ENCODE data around the gene FAM222A. TPM values are rescaled to one million over a fixed set of nuclear protein-coding genes. Genes with fewer than 3 reads are reported as not detected.
A peak's percentile ranks its signal among the peaks of the same experiment; 100 is the strongest.

FAM222A gene
- total RNA-seq, 1 donor from 2014 or later = 13.9 TPM

DNA sequence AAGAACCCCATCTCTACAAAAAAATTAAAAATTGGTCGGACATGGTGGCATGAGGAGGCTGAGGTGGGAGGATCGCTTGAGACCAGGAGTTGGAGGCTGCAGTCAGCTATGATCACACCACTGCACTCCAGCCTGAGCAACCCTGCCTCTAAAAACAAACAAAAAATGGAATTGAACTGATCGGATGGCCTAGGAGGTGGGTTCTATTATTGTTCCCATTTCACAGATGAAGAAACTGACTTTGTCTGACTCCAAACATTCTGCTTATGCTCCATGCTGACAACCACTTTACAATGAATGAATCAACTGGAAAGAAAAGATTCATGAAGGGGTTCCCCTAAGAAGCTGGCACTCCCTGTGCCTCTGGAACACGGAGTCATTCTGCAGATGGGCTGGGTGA lies 72.2 kb downstream of the FAM222A start:
- TF ChIP-seq, protein P1, sequence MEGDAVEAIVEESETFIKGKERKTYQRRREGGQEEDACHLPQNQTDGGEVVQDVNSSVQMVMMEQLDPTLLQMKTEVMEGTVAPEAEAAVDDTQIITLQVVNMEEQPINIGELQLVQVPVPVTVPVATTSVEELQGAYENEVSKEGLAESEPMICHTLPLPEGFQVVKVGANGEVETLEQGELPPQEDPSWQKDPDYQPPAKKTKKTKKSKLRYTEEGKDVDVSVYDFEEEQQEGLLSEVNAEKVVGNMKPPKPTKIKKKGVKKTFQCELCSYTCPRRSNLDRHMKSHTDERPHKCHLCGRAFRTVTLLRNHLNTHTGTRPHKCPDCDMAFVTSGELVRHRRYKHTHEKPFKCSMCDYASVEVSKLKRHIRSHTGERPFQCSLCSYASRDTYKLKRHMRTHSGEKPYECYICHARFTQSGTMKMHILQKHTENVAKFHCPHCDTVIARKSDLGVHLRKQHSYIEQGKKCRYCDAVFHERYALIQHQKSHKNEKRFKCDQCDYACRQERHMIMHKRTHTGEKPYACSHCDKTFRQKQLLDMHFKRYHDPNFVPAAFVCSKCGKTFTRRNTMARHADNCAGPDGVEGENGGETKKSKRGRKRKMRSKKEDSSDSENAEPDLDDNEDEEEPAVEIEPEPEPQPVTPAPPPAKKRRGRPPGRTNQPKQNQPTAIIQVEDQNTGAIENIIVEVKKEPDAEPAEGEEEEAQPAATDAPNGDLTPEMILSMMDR (conservative IDR thresholded peaks at IDR 0.05) = no peak
- H3K4me3 Mint-ChIP-seq = no peak overlapping the region
- H3K36me3 Mint-ChIP-seq (ENCODE audit: low read depth) = no peaks in the 10 kb centered on the region
- DNase-seq (ENCODE audit: low read depth, low spot score) = no peak
- H3K27ac Mint-ChIP-seq (ENCODE audit: unreplicated experiment) = no peak overlapping the region
- no peaks in the 10 kb centered on the region for H3K27me3 Mint-ChIP-seq (ENCODE audit: low read depth)
- H3K9me3 Mint-ChIP-seq = no peaks in the 10 kb centered on the region
- peaks cover 10% of the 10 kb centered on the region for H3K4me1 Mint-ChIP-seq

DNA sequence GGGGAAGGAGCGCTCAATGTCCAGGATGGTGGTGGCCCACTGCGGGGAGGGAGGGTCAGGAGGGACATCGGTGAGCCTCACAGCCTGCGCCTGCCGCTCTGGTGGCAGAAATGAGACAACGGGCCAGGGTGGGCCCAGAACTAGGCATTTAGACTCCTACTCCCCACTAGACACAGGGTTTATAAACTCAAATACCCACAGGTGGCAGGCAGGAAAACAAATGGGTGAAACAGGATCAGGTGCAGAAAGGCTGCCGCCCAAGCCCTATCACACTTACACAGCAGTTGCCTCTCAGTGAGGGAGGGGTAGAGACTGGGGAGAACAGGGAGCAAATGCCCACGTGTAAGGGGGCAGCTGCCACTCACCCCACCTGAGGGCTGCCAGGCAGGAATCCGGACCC lies 73.2 kb downstream of the FAM222A start:
- Mint-ChIP-seq H3K27me3 (ENCODE audit: low read depth) (no peaks in the 10 kb centered on the region), H3K9me3 (no peaks in the 10 kb centered on the region), H3K4me1 (peaks cover 10% of the 10 kb centered on the region)

DNA sequence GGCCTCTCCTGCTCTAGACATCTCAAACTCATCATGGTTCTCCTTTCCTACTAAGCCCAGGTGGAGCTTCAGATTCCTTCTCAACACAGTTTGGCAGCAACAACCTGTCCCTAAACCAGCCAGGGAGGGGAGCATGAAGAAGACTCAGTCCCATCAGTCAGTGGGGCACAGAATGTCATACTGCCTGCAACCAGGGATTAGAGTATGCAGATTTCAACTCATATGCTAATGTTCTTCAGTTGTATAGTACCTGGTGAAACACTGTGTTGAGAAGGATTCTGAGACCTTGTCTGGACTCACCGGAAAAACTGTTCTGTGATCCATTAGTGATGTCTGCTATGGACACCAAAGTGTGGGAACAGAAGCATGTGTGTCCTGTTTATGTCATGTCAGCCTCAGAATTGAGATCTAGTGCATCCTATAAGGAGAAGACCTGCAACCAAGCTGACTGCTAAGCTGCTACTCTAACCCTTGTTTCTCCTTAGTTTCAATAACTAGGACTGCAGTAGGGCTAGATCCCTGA lies 76.0 kb downstream of the FAM222A start:
- H3K4me1 Mint-ChIP-seq = peaks cover 4% of the 10 kb centered on the region
- no peaks in the 10 kb centered on the region for H3K27me3 Mint-ChIP-seq (ENCODE audit: low read depth)
- no peak overlapping the region for H3K27ac Mint-ChIP-seq (ENCODE audit: unreplicated experiment)
- H3K9me3 Mint-ChIP-seq = no peaks in the 10 kb centered on the region
- no peaks in the 10 kb centered on the region for H3K36me3 Mint-ChIP-seq (ENCODE audit: low read depth)
- no peak overlapping the region for H3K4me3 Mint-ChIP-seq
- DNase-seq (ENCODE audit: low read depth, low spot score) = no peak
- TF ChIP-seq, protein P1 (conservative IDR thresholded peaks at IDR 0.05) = no peak

More for the DNA sequence above, 73.2 kb downstream of the FAM222A start:
- no peak for DNase-seq (ENCODE audit: low read depth, low spot score)
- H3K27ac Mint-ChIP-seq (ENCODE audit: unreplicated experiment) = no peak overlapping the region
- TF ChIP-seq, protein P1 (conservative IDR thresholded peaks at IDR 0.05) = no peak
- H3K4me3 Mint-ChIP-seq = no peak overlapping the region
- no peaks in the 10 kb centered on the region for H3K36me3 Mint-ChIP-seq (ENCODE audit: low read depth)

DNA sequence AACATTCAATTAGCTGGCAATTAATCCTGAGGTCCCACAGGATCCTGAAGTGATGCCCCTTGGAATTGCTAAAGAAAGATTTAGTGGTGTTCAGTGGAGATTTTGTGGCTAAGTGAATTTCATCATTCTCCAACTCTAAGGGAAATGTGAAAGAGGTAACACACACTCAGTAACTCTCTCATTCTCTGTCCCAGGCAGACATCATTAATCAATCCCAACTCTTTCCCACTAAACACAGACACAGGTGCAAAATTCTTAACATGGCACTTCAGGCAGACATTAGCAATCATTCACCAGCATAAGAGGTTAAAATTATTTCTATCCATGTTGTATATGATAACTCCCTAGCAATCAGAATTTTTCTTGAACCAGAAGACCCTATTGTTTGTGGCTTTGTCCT lies 79.4 kb downstream of the FAM222A start:
- TF ChIP-seq, protein P1 (conservative IDR thresholded peaks at IDR 0.05) = no peak
- DNase-seq (ENCODE audit: low read depth, low spot score) = no peak
- Mint-ChIP-seq H3K36me3 (ENCODE audit: low read depth) (no peaks in the 10 kb centered on the region), H3K4me1 (peaks cover 4% of the 10 kb centered on the region), H3K27ac (ENCODE audit: unreplicated experiment) (no peak overlapping the region), H3K27me3 (ENCODE audit: low read depth) (no peaks in the 10 kb centered on the region), H3K9me3 (no peaks in the 10 kb centered on the region), H3K4me3 (no peak overlapping the region)

DNA sequence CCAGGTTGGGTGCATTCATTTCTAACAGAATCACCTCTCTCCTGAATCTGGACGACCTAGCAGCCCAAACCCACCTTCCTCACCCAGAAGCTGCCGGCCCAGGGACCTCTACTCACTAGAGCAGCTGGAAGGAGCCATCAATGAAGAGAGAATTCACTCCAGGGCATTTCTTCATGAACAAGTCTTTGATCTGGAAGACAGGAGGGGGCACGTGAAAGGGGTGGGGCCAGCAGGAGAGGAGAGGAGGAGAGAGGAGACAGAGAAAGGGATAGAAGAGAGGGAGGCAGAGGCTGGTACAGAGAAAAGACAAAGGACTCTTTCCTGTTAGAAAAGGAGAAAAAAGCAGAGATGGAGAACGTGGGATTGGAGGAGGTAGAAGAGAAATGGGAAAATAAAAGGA lies 79.8 kb downstream of the FAM222A start:
- peaks cover 4% of the 10 kb centered on the region for H3K4me1 Mint-ChIP-seq
- TF ChIP-seq, protein P1 (conservative IDR thresholded peaks at IDR 0.05) = no peak
- H3K27me3 Mint-ChIP-seq (ENCODE audit: low read depth) = no peaks in the 10 kb centered on the region
- no peak for DNase-seq (ENCODE audit: low read depth, low spot score)
- peak overlapping the region; percentile 2 for H3K27ac Mint-ChIP-seq (ENCODE audit: unreplicated experiment)
- H3K9me3 Mint-ChIP-seq = no peaks in the 10 kb centered on the region
- no peaks in the 10 kb centered on the region for H3K36me3 Mint-ChIP-seq (ENCODE audit: low read depth)
- H3K4me3 Mint-ChIP-seq = no peak overlapping the region

All from neural crest cell (in vitro differentiated cells).